Neural cell (in vitro differentiated cells): ENCODE data around the gene GDI2. TPM values are rescaled to one million over a fixed set of nuclear protein-coding genes. Genes with fewer than 3 reads are reported as not detected.

ENCODE experiments used
- H2AFZ ChIP-seq: fragments of 200-600, 300-800 bp; sonication (generic), shearing (Covaris generic); 2 replicates; pipeline ENCODE4 v1.6.0; 2014; ENCODE audit warnings: low read depth, mild to moderate bottlenecking, antibody characterized with exemption, low read length, moderate library complexity
- H3F3A ChIP-seq: fragments of 200-600 bp; shearing (Covaris generic); 2 replicates; pipeline ENCODE4 v1.6.1; 2016; ENCODE audit warnings: mild to moderate bottlenecking, moderate library complexity, mixed read lengths, antibody characterized with exemption, low read length; ENCODE audit not compliant: insufficient read depth, poor library complexity, severe bottlenecking
- H3K27ac ChIP-seq: fragments of 200-600, 300-800 bp; sonication (generic), shearing (Covaris generic); 2 replicates; pipeline ENCODE4 v1.5.1; 2014; ENCODE audit warnings: mild to moderate bottlenecking, low read length, moderate library complexity
- H3K27me3 ChIP-seq: fragments of 300-800, 200-600 bp; sonication (generic), shearing (Covaris generic); 2 replicates; pipeline ENCODE4 v1.6.0; 2014; ENCODE audit warnings: mild to moderate bottlenecking, low read depth, low read length, moderate library complexity; ENCODE audit not compliant: insufficient read depth
- H3K36me3 ChIP-seq: fragments of 300-800, 200-600 bp; sonication (generic), shearing (Covaris generic); 2 replicates; pipeline ENCODE4 v1.5.1; 2014; ENCODE audit warnings: mild to moderate bottlenecking, antibody characterized with exemption, low read length, moderate library complexity; ENCODE audit not compliant: insufficient read depth
- H3K4me2 ChIP-seq: fragments of 300-800, 200-600 bp; sonication (generic), shearing (Covaris generic); 2 replicates; pipeline ENCODE4 v1.6.0; 2014; ENCODE audit warnings: mild to moderate bottlenecking, low read length
- H3K4me3 ChIP-seq: fragments of 300-800, 200-600 bp; sonication (generic), shearing (Covaris generic); 2 replicates; pipeline ENCODE4 v1.5.1; 2014; ENCODE audit warnings: mild to moderate bottlenecking, low read length, moderate library complexity
- H3K79me2 ChIP-seq: fragments of 200-600 bp; shearing (Covaris generic); replicated peaks from 2 replicates; pipeline ENCODE4 v1.6.0; 2014; ENCODE audit warnings: mild to moderate bottlenecking, low read length, moderate library complexity; ENCODE audit not compliant: insufficient read depth
- H3K9ac ChIP-seq: fragments of 300-800, 200-600 bp; sonication (generic), shearing (Covaris generic); 2 replicates; pipeline ENCODE4 v1.6.1; 2016; ENCODE audit warnings: mild to moderate bottlenecking, low read length, mixed read lengths
- H3K9me2 ChIP-seq: fragments of 200-600 bp; shearing (Covaris generic); 2 replicates; pipeline ENCODE4 v1.6.1; 2016; ENCODE audit warnings: mild to moderate bottlenecking, low read length, mixed read lengths; ENCODE audit not compliant: insufficient read depth
- H3K9me3 ChIP-seq: fragments of 200-600, 300-800 bp; sonication (generic), shearing (Covaris generic); 2 replicates; pipeline ENCODE4 v1.6.1; 2016; ENCODE audit warnings: mild to moderate bottlenecking, mixed run types, low read length, moderate library complexity, mixed read lengths
- H4K20me1 ChIP-seq: fragments of 200-600 bp; shearing (Covaris generic); 2 replicates; pipeline ENCODE4 v1.6.1; 2016; ENCODE audit warnings: mild to moderate bottlenecking, mixed run types; ENCODE audit not compliant: insufficient read depth
- EP300 ChIP-seq: fragments of 450-650 bp; conservative IDR thresholded peaks from 2 replicates; pipeline ENCODE4 v1.6.1; 2014; ENCODE audit warnings: antibody characterized with exemption, mild to moderate bottlenecking, moderate library complexity; ENCODE audit not compliant: poor library complexity, severe bottlenecking
- EZH2 ChIP-seq: fragments of 200-600, 300-800 bp; shearing (Covaris generic), sonication (generic); IDR thresholded peaks from 2 replicates; pipeline ENCODE4 v1.6.1; 2014; ENCODE audit warnings: antibody characterized with exemption, low read length, borderline replicate concordance, mild to moderate bottlenecking; ENCODE audit not compliant: insufficient read depth, poor library complexity, severe bottlenecking
- MXI1 ChIP-seq: fragments of 450-650 bp; conservative IDR thresholded peaks from 2 replicates; pipeline ENCODE4 v1.6.1; 2014; ENCODE audit warnings: antibody characterized with exemption, mild to moderate bottlenecking; ENCODE audit not compliant: poor library complexity, severe bottlenecking
- POLR2AphosphoS5 ChIP-seq: IDR thresholded peaks from 2 replicates; pipeline ENCODE4 v1.6.1; 2012
- RAD21 ChIP-seq: fragments of 450-650 bp; conservative IDR thresholded peaks from 2 replicates; pipeline ENCODE4 v1.6.1; 2014; ENCODE audit warnings: antibody characterized with exemption, mild to moderate bottlenecking, moderate library complexity
- SMC3 ChIP-seq: fragments of 450-650 bp; conservative IDR thresholded peaks from 2 replicates; pipeline ENCODE4 v1.6.1; 2014; ENCODE audit warnings: antibody characterized with exemption, mild to moderate bottlenecking, moderate library complexity; ENCODE audit not compliant: poor library complexity
- TAF1 ChIP-seq: IDR thresholded peaks from 2 replicates; pipeline ENCODE4 v1.6.1; 2012; ENCODE audit warnings: low read depth
- polyA plus RNA-seq: library from polyadenylated mRNA; depleted of rRNA; stranded (reverse); fragments of >200 nt; gene quantifications from 2 replicates; pipeline ENCODE4 v1.2.3, GENCODE V29; 2014
- TF ChIP-seq, protein P1 (sequence below): fragments of 450-650 bp; IDR thresholded peaks from 2 replicates; pipeline ENCODE4 v1.5.1; 2014; ENCODE audit warnings: antibody characterized with exemption, mild to moderate bottlenecking, moderate library complexity; ENCODE audit not compliant: poor library complexity, severe bottlenecking
- TF ChIP-seq, protein P2 (sequence below): IDR thresholded peaks from 2 replicates; pipeline ENCODE4 v1.6.1; 2012; ENCODE audit warnings: borderline replicate concordance

The GDI2 gene
- polyA plus RNA-seq, 1 donor from 2014 or later = 352 TPM

DNA sequence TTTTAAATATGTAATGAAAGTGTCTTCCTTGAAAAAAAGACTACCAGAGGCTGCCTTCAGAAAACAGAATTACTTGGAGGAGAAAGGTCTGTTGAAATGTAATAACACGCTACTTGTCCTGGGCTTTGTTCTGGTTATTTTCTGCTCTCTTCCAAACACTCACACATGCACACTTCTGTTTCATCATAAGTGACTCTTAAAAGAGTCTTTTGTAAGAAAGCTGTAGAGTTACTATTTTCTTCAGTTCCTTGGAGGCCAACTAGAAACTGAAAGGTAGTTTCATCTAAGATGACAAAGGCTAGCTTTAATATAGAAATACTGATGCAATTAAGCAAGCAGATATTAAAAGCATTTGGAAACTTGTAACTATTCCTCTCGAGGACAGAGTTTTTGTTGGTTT lies 89.5 kb downstream of the GDI2 start:
- Histone ChIP-seq H3K36me3 (no peaks in the 10 kb centered on the region), H3K9me3 (no peaks in the 10 kb centered on the region), H4K20me1 (no peaks in the 10 kb centered on the region), H2AFZ (no peak overlapping the region), H3K27ac (no peak overlapping the region), H3K9me2 (no peaks in the 10 kb centered on the region), H3K4me2 (no peak overlapping the region), H3F3A (no peaks in the 10 kb centered on the region), H3K79me2 (no peaks in the 10 kb centered on the region), H3K4me3 (no peak overlapping the region), H3K27me3 (no peaks in the 10 kb centered on the region), H3K9ac (no peak overlapping the region)
- TF ChIP-seq MXI1 = no peak
- no peak for TF ChIP-seq EP300
- TF ChIP-seq EZH2 = no peak
- no peak for TF ChIP-seq POLR2AphosphoS5
- TF ChIP-seq, protein P1, sequence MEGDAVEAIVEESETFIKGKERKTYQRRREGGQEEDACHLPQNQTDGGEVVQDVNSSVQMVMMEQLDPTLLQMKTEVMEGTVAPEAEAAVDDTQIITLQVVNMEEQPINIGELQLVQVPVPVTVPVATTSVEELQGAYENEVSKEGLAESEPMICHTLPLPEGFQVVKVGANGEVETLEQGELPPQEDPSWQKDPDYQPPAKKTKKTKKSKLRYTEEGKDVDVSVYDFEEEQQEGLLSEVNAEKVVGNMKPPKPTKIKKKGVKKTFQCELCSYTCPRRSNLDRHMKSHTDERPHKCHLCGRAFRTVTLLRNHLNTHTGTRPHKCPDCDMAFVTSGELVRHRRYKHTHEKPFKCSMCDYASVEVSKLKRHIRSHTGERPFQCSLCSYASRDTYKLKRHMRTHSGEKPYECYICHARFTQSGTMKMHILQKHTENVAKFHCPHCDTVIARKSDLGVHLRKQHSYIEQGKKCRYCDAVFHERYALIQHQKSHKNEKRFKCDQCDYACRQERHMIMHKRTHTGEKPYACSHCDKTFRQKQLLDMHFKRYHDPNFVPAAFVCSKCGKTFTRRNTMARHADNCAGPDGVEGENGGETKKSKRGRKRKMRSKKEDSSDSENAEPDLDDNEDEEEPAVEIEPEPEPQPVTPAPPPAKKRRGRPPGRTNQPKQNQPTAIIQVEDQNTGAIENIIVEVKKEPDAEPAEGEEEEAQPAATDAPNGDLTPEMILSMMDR = no peak
- TF ChIP-seq SMC3 = no peak
- TF ChIP-seq RAD21 = no peak
- no peak for TF ChIP-seq TAF1
- TF ChIP-seq, protein P2, sequence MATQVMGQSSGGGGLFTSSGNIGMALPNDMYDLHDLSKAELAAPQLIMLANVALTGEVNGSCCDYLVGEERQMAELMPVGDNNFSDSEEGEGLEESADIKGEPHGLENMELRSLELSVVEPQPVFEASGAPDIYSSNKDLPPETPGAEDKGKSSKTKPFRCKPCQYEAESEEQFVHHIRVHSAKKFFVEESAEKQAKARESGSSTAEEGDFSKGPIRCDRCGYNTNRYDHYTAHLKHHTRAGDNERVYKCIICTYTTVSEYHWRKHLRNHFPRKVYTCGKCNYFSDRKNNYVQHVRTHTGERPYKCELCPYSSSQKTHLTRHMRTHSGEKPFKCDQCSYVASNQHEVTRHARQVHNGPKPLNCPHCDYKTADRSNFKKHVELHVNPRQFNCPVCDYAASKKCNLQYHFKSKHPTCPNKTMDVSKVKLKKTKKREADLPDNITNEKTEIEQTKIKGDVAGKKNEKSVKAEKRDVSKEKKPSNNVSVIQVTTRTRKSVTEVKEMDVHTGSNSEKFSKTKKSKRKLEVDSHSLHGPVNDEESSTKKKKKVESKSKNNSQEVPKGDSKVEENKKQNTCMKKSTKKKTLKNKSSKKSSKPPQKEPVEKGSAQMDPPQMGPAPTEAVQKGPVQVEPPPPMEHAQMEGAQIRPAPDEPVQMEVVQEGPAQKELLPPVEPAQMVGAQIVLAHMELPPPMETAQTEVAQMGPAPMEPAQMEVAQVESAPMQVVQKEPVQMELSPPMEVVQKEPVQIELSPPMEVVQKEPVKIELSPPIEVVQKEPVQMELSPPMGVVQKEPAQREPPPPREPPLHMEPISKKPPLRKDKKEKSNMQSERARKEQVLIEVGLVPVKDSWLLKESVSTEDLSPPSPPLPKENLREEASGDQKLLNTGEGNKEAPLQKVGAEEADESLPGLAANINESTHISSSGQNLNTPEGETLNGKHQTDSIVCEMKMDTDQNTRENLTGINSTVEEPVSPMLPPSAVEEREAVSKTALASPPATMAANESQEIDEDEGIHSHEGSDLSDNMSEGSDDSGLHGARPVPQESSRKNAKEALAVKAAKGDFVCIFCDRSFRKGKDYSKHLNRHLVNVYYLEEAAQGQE = no peak

DNA sequence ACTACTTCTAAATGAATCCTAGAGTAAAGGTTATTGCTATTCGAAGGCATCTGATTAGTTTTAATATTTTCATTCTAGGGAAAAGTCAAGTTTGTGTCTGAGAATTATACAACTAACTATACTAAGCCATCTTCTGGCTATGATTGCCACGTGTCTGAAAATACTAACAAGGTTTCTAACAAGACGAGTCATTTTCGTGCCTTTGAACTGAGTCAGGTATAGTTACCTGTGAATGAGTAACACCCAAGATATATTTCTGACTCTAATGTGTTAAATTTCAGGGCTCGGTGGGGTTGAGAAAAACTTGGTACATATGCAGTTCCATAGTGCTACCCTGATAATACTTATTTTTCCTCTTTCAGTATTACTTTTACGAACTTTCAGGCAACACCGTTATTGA lies 93.1 kb downstream of the GDI2 start:
- Histone ChIP-seq H3K27me3 (no peaks in the 10 kb centered on the region), H3F3A (no peaks in the 10 kb centered on the region), H3K4me3 (no peak overlapping the region), H3K9me2 (no peaks in the 10 kb centered on the region), H3K9me3 (no peaks in the 10 kb centered on the region), H3K9ac (no peak overlapping the region), H2AFZ (no peak overlapping the region), H3K36me3 (no peaks in the 10 kb centered on the region), H3K27ac (no peak overlapping the region), H3K79me2 (no peaks in the 10 kb centered on the region), H3K4me2 (no peak overlapping the region), H4K20me1 (no peaks in the 10 kb centered on the region)
- TF ChIP-seq POLR2AphosphoS5 (no peak), EP300 (no peak), SMC3 (no peak), MXI1 (no peak), TAF1 (no peak), EZH2 (no peak), RAD21 (no peak)
- TF ChIP-seq, protein P1 = no peak
- TF ChIP-seq, protein P2 = no peak
